IPS DF 19.7 (cell line): Measurements from ENCODE around the gene SCARB1.

Experiments
- DNase-seq: peaks from one replicate; pipeline ENCODE4 v3.0.0-alpha.2; 2013; ENCODE audit warnings: low read depth, low spot score

SCARB1 gene

GRCh38 chr12:124864326-124864752 lies 675 bp upstream of the SCARB1 start:
- no peak for DNase-seq

DNA sequence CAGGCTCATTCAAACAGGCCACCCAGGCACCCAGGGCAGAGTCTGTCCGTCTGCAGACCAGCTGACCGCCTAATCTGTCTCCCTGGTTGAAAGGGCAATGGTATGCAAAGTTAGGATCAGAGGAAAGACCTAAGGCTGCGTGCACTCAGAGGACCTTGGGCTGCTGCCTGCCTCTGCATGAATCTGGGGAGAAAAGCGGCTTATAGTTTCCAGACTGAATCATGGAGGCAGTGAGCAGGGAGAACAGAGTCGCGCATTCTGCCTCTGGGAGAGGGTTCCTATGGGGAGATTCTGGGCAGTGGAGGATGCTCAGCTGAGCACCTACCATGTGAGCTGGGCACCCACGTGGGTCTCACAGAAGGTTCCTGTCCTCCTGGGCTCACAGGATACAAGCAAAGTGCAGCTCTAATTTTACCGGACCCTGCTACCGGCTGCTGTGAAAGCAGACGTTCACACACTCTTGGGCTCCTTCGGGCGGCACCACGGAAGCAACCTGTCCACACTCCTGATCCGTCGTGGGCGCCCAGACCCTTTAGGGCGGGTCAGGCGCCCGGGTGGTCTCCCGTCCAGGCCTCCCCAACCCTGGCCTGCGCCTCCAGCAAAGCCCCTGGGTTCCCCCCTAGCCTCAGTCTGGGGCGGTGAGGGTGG lies 772 bp downstream of the SCARB1 start:
- no peak for DNase-seq

GRCh38 chr12:124861898-124862676 lies 1.6 kb downstream of the SCARB1 start:
- DNase-seq, result no peak

- DNase-seq, result no peak
Observed at GRCh38 chr12:124861492-124861891, 2.2 kb downstream of the SCARB1 start.

DNA sequence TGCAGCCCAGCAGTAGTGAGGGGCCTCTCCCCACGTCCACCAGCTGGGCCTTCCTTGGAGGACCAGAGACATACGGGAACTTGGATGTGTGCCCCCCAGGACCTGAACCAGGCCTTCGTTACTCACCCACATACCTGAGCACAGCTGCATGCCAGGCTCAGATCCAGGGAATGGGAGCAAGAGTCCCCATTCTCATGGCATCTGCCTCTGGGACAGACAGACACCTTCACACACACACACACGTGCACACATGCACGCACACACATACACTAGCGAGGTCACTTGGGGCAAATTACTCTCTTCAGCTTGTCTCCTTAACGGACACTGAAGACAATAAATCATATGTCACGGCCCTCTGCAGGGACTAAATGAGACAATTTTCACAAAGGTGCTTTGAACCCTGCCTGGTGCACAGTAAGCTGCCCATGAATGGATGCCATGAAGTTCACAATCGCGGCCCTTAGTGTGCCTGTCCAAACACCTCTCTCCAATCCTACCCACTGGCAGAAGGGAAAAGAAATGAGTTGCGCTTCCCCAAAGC lies 5.7 kb downstream of the SCARB1 start:
- DNase-seq, result no peak

DNA sequence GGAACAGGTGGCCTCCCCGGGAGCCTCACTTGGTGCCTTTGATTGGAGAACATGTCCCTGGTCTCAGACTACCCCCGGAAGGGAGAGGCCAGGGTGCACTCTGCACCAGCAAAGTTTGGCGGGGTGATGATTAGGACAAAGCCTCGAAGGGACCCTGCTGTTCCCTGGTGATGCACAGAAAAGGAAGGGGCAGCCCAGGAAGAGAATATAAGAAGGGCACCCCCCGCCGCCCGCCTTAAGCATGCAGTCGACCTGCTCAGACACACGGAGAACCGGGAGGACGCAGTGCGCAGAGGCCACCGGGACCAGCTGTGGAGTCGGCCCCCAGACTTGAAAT lies 6.9 kb downstream of the SCARB1 start:
- no peak for DNase-seq

GRCh38 chr12:124856132-124856841 lies 7.4 kb downstream of the SCARB1 start:
- no peak for DNase-seq

DNA sequence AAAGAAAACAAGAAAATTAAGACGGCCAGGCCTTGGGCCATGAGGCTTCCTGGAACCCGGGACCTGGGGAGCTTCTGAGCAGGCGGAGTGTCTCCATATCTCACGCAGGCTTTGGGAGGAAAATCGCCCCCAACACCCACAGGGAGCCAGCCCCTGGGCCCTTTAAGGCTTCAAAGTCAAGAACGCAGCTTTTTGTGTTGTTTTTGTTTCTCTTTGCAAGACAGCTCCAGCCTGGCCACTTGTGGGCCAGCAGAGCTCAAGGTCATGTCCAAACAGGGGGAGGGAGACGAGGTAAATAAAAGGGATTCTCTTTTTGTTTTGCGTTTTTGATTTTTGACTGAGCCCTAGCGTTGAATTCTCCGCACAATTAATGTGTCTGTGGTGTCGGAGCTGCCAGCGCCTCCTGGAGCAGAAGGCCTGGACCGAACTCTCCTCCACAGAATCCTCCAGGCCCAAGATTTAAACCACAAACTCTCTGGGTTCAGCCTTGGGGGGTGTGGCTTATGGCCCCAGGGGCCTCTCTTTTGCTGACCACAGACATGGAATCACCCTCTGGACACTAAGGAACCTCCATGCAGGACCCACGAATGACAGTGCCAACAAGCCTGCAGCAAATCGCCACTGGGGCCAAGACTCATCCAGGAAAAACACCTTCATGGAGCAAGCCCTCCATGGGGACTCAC lies 8.2 kb downstream of the SCARB1 start:
- no peak for DNase-seq

GRCh38 chr12:124854637-124855184 lies 9.0 kb downstream of the SCARB1 start:
- no peak for DNase-seq

DNA sequence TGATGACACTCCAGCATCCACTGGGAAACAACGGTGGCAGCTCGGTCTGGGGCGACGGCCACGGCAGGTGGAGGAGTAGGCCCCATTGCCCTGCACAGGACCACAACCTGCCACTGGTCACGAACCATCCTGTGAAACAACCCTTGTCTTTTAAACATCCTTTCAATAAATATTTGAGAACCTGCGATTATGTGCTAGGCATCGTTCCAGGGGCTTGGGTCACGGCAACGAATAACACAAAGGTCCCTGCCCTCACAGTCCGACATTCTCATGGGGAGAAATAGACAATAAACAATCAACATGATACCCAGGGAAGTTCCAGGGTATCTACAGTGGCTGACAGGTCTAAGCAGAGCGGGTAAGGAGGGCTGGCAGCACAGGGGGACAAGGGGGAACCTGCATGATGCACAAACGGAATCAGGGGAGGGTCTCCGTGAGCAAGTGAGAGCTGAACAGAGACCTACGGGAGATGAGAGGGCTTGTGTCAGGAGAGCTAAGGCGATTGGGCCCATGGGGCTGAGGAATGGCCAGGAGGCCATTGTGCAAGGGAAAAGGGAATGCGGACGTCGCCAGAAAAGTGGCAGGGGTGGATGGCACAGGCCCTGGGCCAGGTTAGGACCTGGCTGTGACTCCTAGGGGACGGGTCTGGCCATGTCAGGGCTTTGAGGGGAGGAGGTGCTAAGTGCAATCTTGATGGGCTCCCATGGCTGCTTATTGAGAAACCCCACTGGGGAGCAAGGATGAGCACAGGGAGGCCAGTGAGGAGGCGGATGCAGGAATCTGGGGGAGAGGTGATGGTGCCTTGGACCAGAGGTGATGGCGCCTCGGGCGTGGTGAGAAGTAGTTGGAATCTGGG lies 9.7 kb downstream of the SCARB1 start:
- DNase-seq, result no peak

GRCh38 chr12:124852911-124853427 lies 10.7 kb downstream of the SCARB1 start:
- no peak for DNase-seq

DNA sequence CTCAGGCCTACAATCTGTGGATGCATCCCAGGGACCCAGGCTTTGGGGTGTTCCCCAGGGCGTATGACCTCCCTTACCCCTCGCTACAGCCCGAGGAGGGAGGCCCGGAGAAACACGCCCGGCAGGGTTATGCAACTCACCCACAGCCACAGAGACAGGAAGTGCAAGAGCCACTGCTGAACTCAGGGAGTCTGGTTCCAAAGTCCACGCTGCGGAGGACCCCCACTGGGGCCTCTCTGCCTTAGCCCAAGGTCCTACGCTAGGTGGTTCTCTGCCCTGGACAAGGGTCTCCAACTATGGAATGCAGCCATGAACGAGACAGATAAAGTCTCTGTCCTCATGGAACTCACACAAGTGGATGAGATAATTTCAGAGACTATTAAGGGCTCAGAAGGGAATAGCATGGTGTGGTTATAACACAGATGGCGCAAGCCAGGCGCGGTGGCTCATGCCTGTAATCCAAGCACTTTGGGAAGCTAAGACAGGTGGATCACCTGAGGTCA lies 11.3 kb downstream of the SCARB1 start:
- DNase-seq, result no peak

- DNase-seq, result no peak
Observed at GRCh38 chr12:124851342-124851741, 12.3 kb downstream of the SCARB1 start.

GRCh38 chr12:124849382-124849781 lies 14.3 kb downstream of the SCARB1 start:
- DNase-seq, result no peak

GRCh38 chr12:124848621-124849380 lies 14.9 kb downstream of the SCARB1 start:
- DNase-seq, result no peak

DNA sequence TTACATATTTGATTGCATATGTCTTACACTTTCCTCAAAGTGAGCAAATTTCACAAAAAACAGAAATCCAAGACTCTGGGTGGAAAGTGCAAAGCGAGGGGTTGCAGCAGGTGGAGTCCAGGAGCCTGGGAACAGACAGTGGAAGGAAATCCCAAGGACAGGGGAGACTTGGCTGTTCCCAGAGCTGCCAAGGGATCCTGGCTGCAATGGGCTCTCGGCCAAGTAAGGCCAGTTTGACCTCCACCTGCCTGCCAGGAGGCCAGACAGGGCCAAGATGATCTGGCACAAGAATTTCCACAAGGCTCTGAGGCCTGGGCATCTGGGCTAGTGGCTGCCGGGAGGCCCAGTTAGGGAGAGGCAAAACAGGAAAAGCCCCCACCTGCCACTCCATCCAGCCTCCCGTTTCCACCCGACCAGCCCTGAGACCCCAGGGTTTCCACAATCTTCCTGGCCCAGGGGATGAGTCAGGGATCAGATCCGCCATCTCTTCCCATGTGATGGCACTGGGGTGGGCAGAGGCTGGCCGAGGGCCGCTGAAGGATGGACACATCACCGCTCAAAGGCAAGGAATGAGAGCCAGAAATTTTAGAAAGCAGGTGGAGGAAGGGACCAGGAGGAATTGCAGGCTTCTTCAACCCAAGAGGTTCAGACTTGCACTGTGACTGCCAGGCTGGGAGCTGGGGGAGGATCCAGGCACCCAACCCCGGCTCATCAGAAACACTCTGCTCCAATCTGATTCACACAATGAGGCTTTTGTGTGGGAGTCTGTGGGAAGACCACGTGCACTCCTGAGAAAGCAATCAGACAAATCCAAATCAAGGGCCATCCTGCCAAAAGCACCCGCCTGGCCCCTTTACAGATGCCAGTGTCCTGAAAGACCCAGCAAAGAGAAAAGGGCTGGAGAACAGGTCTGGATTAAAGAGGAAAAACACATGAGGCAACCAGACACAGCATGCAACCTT lies 16.3 kb downstream of the SCARB1 start:
- DNase-seq, result no peak

DNA sequence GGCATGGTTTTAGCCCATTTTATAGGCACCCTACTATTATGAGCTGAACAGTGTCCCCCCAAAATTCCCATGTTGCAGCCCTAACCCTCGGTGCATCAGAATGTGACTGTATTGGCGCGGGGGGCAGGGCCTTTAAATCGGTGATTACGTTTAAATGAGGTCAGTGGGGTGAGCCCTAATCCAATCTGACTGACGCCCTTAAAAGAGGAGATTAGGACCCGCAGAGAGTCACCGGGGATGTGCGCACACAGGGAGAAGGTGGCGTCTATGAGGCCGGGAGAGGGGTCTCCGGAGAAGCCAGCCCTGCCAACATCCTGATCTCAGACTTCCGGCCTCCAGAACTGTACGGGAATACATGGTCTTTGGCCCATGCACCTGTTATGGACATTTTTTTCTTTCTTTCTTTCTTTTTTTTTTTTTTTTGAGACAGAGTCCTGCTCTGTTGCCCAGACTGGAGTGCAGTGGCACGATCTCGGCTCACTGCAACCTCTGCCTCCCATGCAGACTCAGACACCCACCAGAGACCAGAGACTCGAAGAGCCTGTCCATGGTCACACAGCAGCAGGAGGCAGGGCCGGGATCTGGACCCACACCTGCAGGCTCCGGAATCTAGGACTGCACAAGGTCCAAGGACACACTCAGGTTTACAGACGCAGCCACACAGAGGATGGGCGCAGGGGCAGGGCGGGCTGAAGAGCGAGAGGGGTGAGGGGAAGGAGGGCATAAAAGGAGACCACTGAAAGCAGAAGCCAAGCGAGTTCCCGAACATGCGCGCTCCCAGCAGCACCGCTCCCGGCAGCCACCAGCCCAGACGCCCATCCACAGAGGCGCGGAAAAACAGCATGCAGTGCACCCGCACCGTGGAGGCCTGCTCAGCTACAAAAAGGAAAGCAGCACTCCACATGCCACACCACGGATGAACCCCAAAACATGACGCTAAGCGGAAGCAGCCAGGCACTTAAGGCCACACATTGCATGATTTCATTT lies 19.0 kb downstream of the SCARB1 start:
- no peak for DNase-seq
